Caco-2 (cell line): ENCODE data around the gene TMEM266. TPM values are rescaled to one million over a fixed set of nuclear protein-coding genes. Genes with fewer than 3 reads are reported as not detected.

Source experiments
- BruUV-seq: library from RNA; stranded (reverse); fragments of 400-500 nt; replicated peaks from 2 replicates; lab custom pipeline; 2021; lab: Mats Ljungman, UMichigan
- CTCF ChIA-PET: fragments of 300-600 bp; sonication (Branson Sonifier 250); formaldehyde crosslinking; loops from one replicate; lab custom pipeline; 2022; ENCODE audit warnings: antibody characterized with exemption; lab: Charles Lee
- POLR2A ChIA-PET: fragments of 300-600 bp; sonication (Branson Sonifier 250); formaldehyde crosslinking; loops from one replicate; lab custom pipeline; 2022; ENCODE audit warnings: antibody characterized with exemption; lab: Charles Lee
- DNase-seq, 2 experiments: peaks; one replicate each; pipeline versions ENCODE4 v3.0.0 to v3.0.0-alpha.2; 2020 to 2022
- H3K27me3 ChIP-seq: replicated peaks from 2 replicates; pipeline ENCODE4 v1.6.0; 2011; ENCODE audit warnings: low read length; ENCODE audit not compliant: control insufficient read depth, insufficient read depth
- H3K36me3 ChIP-seq: 2 replicates; pipeline ENCODE4 v1.5.1; 2011; ENCODE audit warnings: low read length; ENCODE audit not compliant: control insufficient read depth, insufficient read depth
- H3K4me1 ChIP-seq: fragments of 250-450 bp; sonication (Bioruptor Pico); 2 replicates; pipeline ENCODE4 v1.5.1; 2020; ENCODE audit warnings: mild to moderate bottlenecking
- H3K4me3 ChIP-seq: 2 replicates; pipeline ENCODE4 v1.5.1; 2011; ENCODE audit warnings: low read depth, mild to moderate bottlenecking, control low read depth, low read length
- H3K9me3 ChIP-seq: fragments of 250-450 bp; sonication (Bioruptor Pico); 2 replicates; pipeline ENCODE4 v1.5.1; 2020; ENCODE audit warnings: mild to moderate bottlenecking, moderate library complexity
- H3K27ac Mint-ChIP-seq: one replicate; pipeline ENCODE4 v1.8.0; 2022; ENCODE audit warnings: mixed read lengths; ENCODE audit not compliant: unreplicated experiment
- H3K27me3 Mint-ChIP-seq: one replicate; pipeline ENCODE4 v1.8.0; 2022; ENCODE audit warnings: mixed read lengths; ENCODE audit not compliant: insufficient read depth, unreplicated experiment
- H3K36me3 Mint-ChIP-seq: one replicate; pipeline ENCODE4 v1.8.0; 2022; ENCODE audit warnings: mild to moderate bottlenecking, mixed read lengths; ENCODE audit not compliant: insufficient read depth, unreplicated experiment
- H3K4me1 Mint-ChIP-seq: one replicate; pipeline ENCODE4 v1.8.0; 2022; ENCODE audit warnings: low read depth, mixed read lengths; ENCODE audit not compliant: unreplicated experiment
- H3K4me3 Mint-ChIP-seq: one replicate; pipeline ENCODE4 v1.8.0; 2022; ENCODE audit warnings: mild to moderate bottlenecking, moderate library complexity, mixed read lengths; ENCODE audit not compliant: unreplicated experiment
- H3K9me3 Mint-ChIP-seq: one replicate; pipeline ENCODE4 v1.8.0; 2022; ENCODE audit warnings: mixed read lengths; ENCODE audit not compliant: unreplicated experiment
- intact Hi-C: fragments of 100-400 bp; cut with micrococcal nuclease; formaldehyde crosslinking; loops from one replicate; pipeline ENCODE4 v1.10.0; 2022; ENCODE audit not compliant: unreplicated experiment
- total RNA-seq: library from RNA; stranded (reverse); gene quantifications from 2 replicates; pipeline ENCODE4 v1.2.3, GENCODE V29; 2022
- TF ChIP-seq, protein P1 (sequence below), 2 experiments: fragments of 200-600 bp in 1 of 2; IDR thresholded peaks; 1 replicate in 1 of 2; 2 replicates in 1 of 2; pipeline versions ENCODE4 v1.5.1 to v1.8.0; 2011 to 2022; ENCODE audit warnings: antibody characterized with exemption in 1 of 2, control low read depth in 1 of 2, inconsistent platforms in 1 of 2, low read depth in 1 of 2, low read length in 1 of 2, mild to moderate bottlenecking in 1 of 2, moderate library complexity in 1 of 2; ENCODE audit not compliant: insufficient read depth in 1 of 2, severe bottlenecking in 1 of 2, unreplicated experiment in 1 of 2

Gene TMEM266
- total RNA-seq, 1 experiment from 2014 or later: 0.27 TPM

DNA sequence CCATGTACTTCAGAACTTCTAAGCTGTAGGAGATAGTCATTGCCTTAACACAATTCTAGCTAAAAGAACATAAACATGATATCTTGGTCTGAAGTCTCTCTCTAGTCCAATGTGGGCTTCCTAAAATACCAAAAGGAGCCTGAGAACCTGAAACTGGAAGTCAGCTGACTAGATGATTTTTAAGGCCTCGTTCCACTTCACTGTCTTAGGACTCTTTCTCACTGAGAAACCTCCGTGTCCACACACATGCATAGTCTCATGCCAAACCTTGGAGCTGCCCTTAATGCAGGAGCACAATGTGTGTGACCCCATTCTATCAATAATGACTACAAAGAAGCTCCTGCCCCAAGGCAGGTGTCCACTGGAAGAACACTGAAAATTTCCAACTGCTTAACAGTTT, 163.7 kb downstream of the TMEM266 start:
- Mint-ChIP-seq H3K9me3 (no peaks in the 10 kb centered on the region), H3K27ac (no peak overlapping the region), H3K4me3 (no peak overlapping the region), H3K27me3 (no peaks in the 10 kb centered on the region), H3K36me3 (peaks cover 32% of the 10 kb centered on the region), H3K4me1 (peaks cover 12% of the 10 kb centered on the region)
- 0 out of 2 replicates have a peak, but pooled peaks cover 3% of the 10 kb centered on the region for H3K4me1 ChIP-seq
- ChIA-PET POLR2A (no interaction called here), CTCF (no interaction called here)
- intact Hi-C loops: no loop called here
- TF ChIP-seq, protein P1, sequence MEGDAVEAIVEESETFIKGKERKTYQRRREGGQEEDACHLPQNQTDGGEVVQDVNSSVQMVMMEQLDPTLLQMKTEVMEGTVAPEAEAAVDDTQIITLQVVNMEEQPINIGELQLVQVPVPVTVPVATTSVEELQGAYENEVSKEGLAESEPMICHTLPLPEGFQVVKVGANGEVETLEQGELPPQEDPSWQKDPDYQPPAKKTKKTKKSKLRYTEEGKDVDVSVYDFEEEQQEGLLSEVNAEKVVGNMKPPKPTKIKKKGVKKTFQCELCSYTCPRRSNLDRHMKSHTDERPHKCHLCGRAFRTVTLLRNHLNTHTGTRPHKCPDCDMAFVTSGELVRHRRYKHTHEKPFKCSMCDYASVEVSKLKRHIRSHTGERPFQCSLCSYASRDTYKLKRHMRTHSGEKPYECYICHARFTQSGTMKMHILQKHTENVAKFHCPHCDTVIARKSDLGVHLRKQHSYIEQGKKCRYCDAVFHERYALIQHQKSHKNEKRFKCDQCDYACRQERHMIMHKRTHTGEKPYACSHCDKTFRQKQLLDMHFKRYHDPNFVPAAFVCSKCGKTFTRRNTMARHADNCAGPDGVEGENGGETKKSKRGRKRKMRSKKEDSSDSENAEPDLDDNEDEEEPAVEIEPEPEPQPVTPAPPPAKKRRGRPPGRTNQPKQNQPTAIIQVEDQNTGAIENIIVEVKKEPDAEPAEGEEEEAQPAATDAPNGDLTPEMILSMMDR (IDR thresholded peaks at IDR 0.05; ENCODE audit: insufficient read depth in 1 of 2, low read depth in 1 of 2, low read length in 1 of 2, severe bottlenecking in 1 of 2, unreplicated experiment in 1 of 2): no peak
- H3K27me3 ChIP-seq: no peaks in the 10 kb centered on the region
- H3K36me3 ChIP-seq: no peaks in the 10 kb centered on the region; the same call in 1 of the 2 replicates
- DNase-seq: no peak
- H3K4me3 ChIP-seq: no peak overlapping the region
- BruUV-seq: no TSS peak
- no peaks in the 10 kb centered on the region for H3K9me3 ChIP-seq

DNA sequence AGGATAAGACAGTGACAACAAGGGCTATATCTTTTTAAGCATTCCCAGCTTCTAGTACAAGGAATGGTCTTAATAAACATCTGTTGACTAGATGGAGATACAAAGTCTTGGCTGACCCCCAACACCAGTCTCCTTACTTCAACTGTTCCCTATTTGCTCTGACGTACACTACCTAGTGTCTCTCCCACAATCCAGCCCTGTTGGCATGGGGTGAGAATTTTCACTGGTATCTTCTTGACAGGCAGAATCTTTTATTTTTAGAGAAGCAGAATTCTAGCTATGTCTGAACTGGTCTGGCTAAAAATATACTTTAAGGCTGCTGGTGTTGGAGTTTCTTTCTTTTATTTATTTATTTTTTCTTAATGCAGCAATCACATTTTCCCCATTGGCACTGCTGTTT, 169.5 kb downstream of the TMEM266 start:
- Mint-ChIP-seq H3K4me3 (no peak overlapping the region), H3K9me3 (no peaks in the 10 kb centered on the region), H3K27ac (no peak overlapping the region), H3K27me3 (no peaks in the 10 kb centered on the region), H3K4me1 (peaks cover 2% of the 10 kb centered on the region), H3K36me3 (peaks cover 44% of the 10 kb centered on the region)
- POLR2A ChIA-PET: no interaction called here
- CTCF ChIA-PET: no interaction called here
- no peaks in the 10 kb centered on the region; the same call in 1 of the 2 replicates for H3K36me3 ChIP-seq
- TSS peak; percentile 27 for BruUV-seq
- no peaks in the 10 kb centered on the region for H3K9me3 ChIP-seq
- no peak overlapping the region for H3K4me3 ChIP-seq
- intact Hi-C loops: no loop called here
- no peaks in the 10 kb centered on the region for H3K4me1 ChIP-seq
- no peak for DNase-seq
- H3K27me3 ChIP-seq: no peaks in the 10 kb centered on the region
- TF ChIP-seq, protein P1 (IDR thresholded peaks at IDR 0.05; ENCODE audit: insufficient read depth in 1 of 2, low read depth in 1 of 2, low read length in 1 of 2, severe bottlenecking in 1 of 2, unreplicated experiment in 1 of 2): no peak

DNA sequence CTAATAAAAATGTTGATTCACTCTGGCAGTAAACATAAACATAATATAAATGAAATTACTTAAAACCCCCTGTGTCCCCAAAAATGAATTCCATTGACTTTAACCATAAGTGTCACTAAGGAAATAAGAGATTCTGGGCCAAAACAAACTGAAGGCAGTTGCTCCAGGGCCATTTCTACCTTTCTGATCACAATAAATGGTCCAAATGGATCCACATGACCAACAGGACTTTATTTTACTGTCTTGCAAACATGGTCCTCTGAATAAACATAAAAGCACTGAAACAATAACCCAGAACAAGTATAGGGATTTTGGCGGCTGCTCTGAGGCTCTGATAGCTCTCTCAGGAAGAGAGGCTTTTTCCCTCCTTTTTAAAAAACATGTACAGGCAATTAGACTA, 174.1 kb downstream of the TMEM266 start:
- ChIA-PET POLR2A (no interaction called here), CTCF (no interaction called here)
- Histone ChIP-seq H3K4me1 (no peaks in the 10 kb centered on the region), H3K9me3 (no peaks in the 10 kb centered on the region), H3K27me3 (no peaks in the 10 kb centered on the region), H3K4me3 (no peak overlapping the region), H3K36me3 (no peaks in the 10 kb centered on the region)
- Mint-ChIP-seq H3K27ac (no peak overlapping the region), H3K4me1 (peaks cover 12% of the 10 kb centered on the region), H3K4me3 (no peak overlapping the region), H3K36me3 (peaks cover 25% of the 10 kb centered on the region), H3K9me3 (no peaks in the 10 kb centered on the region), H3K27me3 (no peaks in the 10 kb centered on the region)
- TF ChIP-seq, protein P1 (IDR thresholded peaks at IDR 0.05; ENCODE audit: insufficient read depth in 1 of 2, low read depth in 1 of 2, low read length in 1 of 2, severe bottlenecking in 1 of 2, unreplicated experiment in 1 of 2): no peak
- intact Hi-C loops: loop anchor here (2.0 kb wide), 1 partner anchor 101 kb away; no protein-coding TSS in a partner anchor
- no peak for DNase-seq
- BruUV-seq: no TSS peak
